ENCODE data around the gene MAOB.
A peak's percentile ranks its signal among the peaks of the same experiment; 100 is the strongest.

Gene MAOB

GRCh38 chrX:43835559-43835958, 46.7 kb downstream of the MAOB start:
- Histone ChIP-seq H3K27me3 (ENCODE audit: insufficient read depth, poor library complexity, severe bottlenecking) (no peaks in the 10 kb centered on the region), H3K27ac (replicated peaks) (no peak overlapping the region), H3K4me3 (replicated peaks; ENCODE audit: insufficient read depth, low read length) (no peak overlapping the region)
- DNase-seq (ENCODE audit: low read depth in 1 of 2, low spot score in 1 of 2) = peak in 1 of 2 experiments; percentile 11
- peak; percentile 82 for TF ChIP-seq SPI1 (IDR thresholded peaks at IDR 0.05; ENCODE audit: borderline replicate concordance, low read depth)
- TF ChIP-seq GABPA (IDR thresholded peaks at IDR 0.05; ENCODE audit: low read depth) = no peak

GRCh38 chrX:43827791-43828190, 54.5 kb downstream of the MAOB start:
- H3K27me3 ChIP-seq (ENCODE audit: insufficient read depth, poor library complexity, severe bottlenecking) = no peaks in the 10 kb centered on the region
- TF ChIP-seq SPI1 (IDR thresholded peaks at IDR 0.05; ENCODE audit: borderline replicate concordance, low read depth) = no peak
- TF ChIP-seq GABPA (IDR thresholded peaks at IDR 0.05; ENCODE audit: low read depth) = no peak
- no peak for TF ChIP-seq CTCF (IDR thresholded peaks at IDR 0.05; ENCODE audit: insufficient read depth, low read length)
- TF ChIP-seq REST (IDR thresholded peaks at IDR 0.05; ENCODE audit: insufficient replicate concordance, low read depth) = no peak
- TF ChIP-seq POLR2AphosphoS5 (IDR thresholded peaks at IDR 0.05; ENCODE audit: low read depth) = no peak
- no peak overlapping the region for H3K27ac ChIP-seq (replicated peaks)
- no peak overlapping the region for H3K4me3 ChIP-seq (replicated peaks; ENCODE audit: insufficient read depth, low read length)
- DNase-seq (ENCODE audit: low read depth in 1 of 2, low spot score in 1 of 2) = no peak

- no peak for DNase-seq (ENCODE audit: low read depth in 1 of 2, low spot score in 1 of 2)
- no peak overlapping the region for H3K27ac ChIP-seq (replicated peaks)
- no peak overlapping the region for H3K4me3 ChIP-seq (replicated peaks; ENCODE audit: insufficient read depth, low read length)
- H3K27me3 ChIP-seq (ENCODE audit: insufficient read depth, poor library complexity, severe bottlenecking) = no peaks in the 10 kb centered on the region
- TF ChIP-seq CTCF (IDR thresholded peaks at IDR 0.05; ENCODE audit: insufficient read depth, low read length) (no peak), SPI1 (IDR thresholded peaks at IDR 0.05; ENCODE audit: borderline replicate concordance, low read depth) (no peak), POLR2AphosphoS5 (IDR thresholded peaks at IDR 0.05; ENCODE audit: low read depth) (no peak), REST (IDR thresholded peaks at IDR 0.05; ENCODE audit: insufficient replicate concordance, low read depth) (no peak), GABPA (IDR thresholded peaks at IDR 0.05; ENCODE audit: low read depth) (no peak)
Observed at GRCh38 chrX:43822014-43822413, 60.2 kb downstream of the MAOB start.

- no peaks in the 10 kb centered on the region for H3K27me3 ChIP-seq (ENCODE audit: insufficient read depth, poor library complexity, severe bottlenecking)
- TF ChIP-seq POLR2AphosphoS5 (IDR thresholded peaks at IDR 0.05; ENCODE audit: low read depth) (no peak), GABPA (IDR thresholded peaks at IDR 0.05; ENCODE audit: low read depth) (no peak), SPI1 (IDR thresholded peaks at IDR 0.05; ENCODE audit: borderline replicate concordance, low read depth) (no peak), CTCF (IDR thresholded peaks at IDR 0.05; ENCODE audit: insufficient read depth, low read length) (no peak)
- H3K4me3 ChIP-seq (replicated peaks; ENCODE audit: insufficient read depth, low read length) = no peak overlapping the region
- no peak for DNase-seq (ENCODE audit: low read depth in 1 of 2, low spot score in 1 of 2)
- no peak overlapping the region for H3K27ac ChIP-seq (replicated peaks)
Observed at GRCh38 chrX:43817444-43817843, 64.8 kb downstream of the MAOB start.
